HepG2 (cell line): Measurements from ENCODE around the gene KIF1C. TPM values are rescaled to one million over a fixed set of nuclear protein-coding genes. Genes with fewer than 3 reads are reported as not detected.

ENCODE experiments used
- ATAD3A ChIP-seq: sonication (generic); formaldehyde crosslinking; IDR thresholded peaks from 2 replicates; pipeline ENCODE4 v1.4.0; 2020; ENCODE audit warnings: missing genetic modification reagents
- BCL6 ChIP-seq: IDR thresholded peaks from 2 replicates; pipeline ENCODE4 v1.6.1; 2016; ENCODE audit warnings: missing genetic modification reagents, missing compliant biosample characterization
- BCLAF1 ChIP-seq: fragments of 450-650 bp; IDR thresholded peaks from 2 replicates; pipeline ENCODE4 v1.6.1; 2017; ENCODE audit warnings: mild to moderate bottlenecking
- BRD4 ChIP-seq: sonication (generic); formaldehyde crosslinking; IDR thresholded peaks from 2 replicates; pipeline ENCODE4 v1.4.0; 2020; ENCODE audit warnings: missing genetic modification reagents
- CREBL2 ChIP-seq: sonication (generic); formaldehyde crosslinking; IDR thresholded peaks from 2 replicates; pipeline ENCODE4 v1.8.1; 2023; ENCODE audit warnings: missing genetic modification reagents, mild to moderate bottlenecking, borderline replicate concordance
- CREM ChIP-seq, 2 experiments: sonication (generic) in 1 of 2; formaldehyde crosslinking in 1 of 2; IDR thresholded peaks; 2 replicates each; pipeline versions ENCODE4 v1.4.0 to v1.6.1; 2016 to 2020; ENCODE audit warnings: antibody characterized with exemption in 1 of 2, mild to moderate bottlenecking in 1 of 2, missing genetic modification reagents in 1 of 2
- HHEX ChIP-seq: IDR thresholded peaks from 2 replicates; pipeline ENCODE4 v1.6.1; 2016; ENCODE audit warnings: control low read depth
- HOXA9 ChIP-seq: sonication (generic); formaldehyde crosslinking; IDR thresholded peaks from 2 replicates; pipeline ENCODE4 v1.8.1; 2022; ENCODE audit warnings: missing genetic modification reagents, mild to moderate bottlenecking, moderate library complexity, borderline replicate concordance
- MTA3 ChIP-seq: sonication (generic); formaldehyde crosslinking; IDR thresholded peaks from 2 replicates; pipeline ENCODE4 v1.4.0; 2020; ENCODE audit warnings: missing genetic modification reagents
- MXD4 ChIP-seq: IDR thresholded peaks from 2 replicates; pipeline ENCODE4 v1.6.1; 2016; ENCODE audit warnings: mild to moderate bottlenecking, missing biosample characterization, missing genetic modification reagents
- NFKBIZ ChIP-seq: IDR thresholded peaks from 2 replicates; pipeline ENCODE4 v1.6.1; 2018; ENCODE audit warnings: missing genetic modification reagents, missing compliant biosample characterization
- NR0B2 ChIP-seq: sonication (generic); formaldehyde crosslinking; IDR thresholded peaks from 2 replicates; pipeline ENCODE4 v1.4.0; 2020; ENCODE audit warnings: mild to moderate bottlenecking, missing genetic modification reagents
- NR2F1 ChIP-seq, 2 experiments: fragments of 450-650 bp in 1 of 2; formaldehyde crosslinking in 1 of 2; IDR thresholded peaks; 2 replicates each; pipeline versions ENCODE4 v1.5.0 to v1.6.1; 2016 to 2020; ENCODE audit warnings: mild to moderate bottlenecking in 1 of 2, missing compliant biosample characterization in 1 of 2, missing genetic modification reagents in 1 of 2, moderate library complexity in 1 of 2
- NRL ChIP-seq: sonication (generic); formaldehyde crosslinking; IDR thresholded peaks from 2 replicates; pipeline ENCODE4 v1.5.0; 2020; ENCODE audit warnings: missing genetic modification reagents, mild to moderate bottlenecking, moderate library complexity, borderline replicate concordance
- PLRG1 ChIP-seq: fragments of 450-650 bp; conservative IDR thresholded peaks from 2 replicates; pipeline ENCODE4 v1.6.1; 2016
- SIX1 ChIP-seq: sonication (generic); formaldehyde crosslinking; IDR thresholded peaks from 2 replicates; pipeline ENCODE4 v1.4.0; 2020; ENCODE audit warnings: missing genetic modification reagents, borderline replicate concordance
- SYNCRIP ChIP-seq: fragments of 200-400 bp; formaldehyde crosslinking; IDR thresholded peaks from 2 replicates; pipeline ENCODE4 v1.6.1; 2018; ENCODE audit warnings: mild to moderate bottlenecking, low read depth, low read length; ENCODE audit not compliant: insufficient read depth
- THYN1 ChIP-seq: sonication (generic); formaldehyde crosslinking; IDR thresholded peaks from 2 replicates; pipeline ENCODE4 v1.8.1; 2023; ENCODE audit warnings: low read depth, mild to moderate bottlenecking, moderate library complexity, missing genetic modification reagents, borderline replicate concordance
- ZBTB37 ChIP-seq: sonication (generic); formaldehyde crosslinking; IDR thresholded peaks from 2 replicates; pipeline ENCODE4 v1.4.0; 2020; ENCODE audit warnings: mild to moderate bottlenecking, missing genetic modification reagents
- ZFP37 ChIP-seq: sonication (generic); formaldehyde crosslinking; IDR thresholded peaks from 2 replicates; pipeline ENCODE4 v1.4.0; 2020; ENCODE audit warnings: missing genetic modification reagents, borderline replicate concordance
- ZNF224 ChIP-seq: sonication (generic); formaldehyde crosslinking; IDR thresholded peaks from 2 replicates; pipeline ENCODE4 v1.5.0; 2020; ENCODE audit warnings: mild to moderate bottlenecking, missing genetic modification reagents
- ZNF253 ChIP-seq: sonication (generic); formaldehyde crosslinking; IDR thresholded peaks from 2 replicates; pipeline ENCODE4 v1.8.0; 2022; ENCODE audit warnings: mild to moderate bottlenecking, missing genetic modification reagents, borderline replicate concordance
- ZNF331 ChIP-seq: sonication (generic); formaldehyde crosslinking; IDR thresholded peaks from 2 replicates; pipeline ENCODE4 v1.4.0; 2020; ENCODE audit warnings: missing genetic modification reagents
- ZNF709 ChIP-seq: sonication (generic); formaldehyde crosslinking; IDR thresholded peaks from 2 replicates; pipeline ENCODE4 v1.5.0; 2020; ENCODE audit warnings: mild to moderate bottlenecking, missing genetic modification reagents
- ZNF713 ChIP-seq: sonication (generic); formaldehyde crosslinking; IDR thresholded peaks from 2 replicates; pipeline ENCODE4 v1.4.0; 2020; ENCODE audit warnings: mild to moderate bottlenecking, missing genetic modification reagents
- ZSCAN21 ChIP-seq: sonication (generic); formaldehyde crosslinking; IDR thresholded peaks from 2 replicates; pipeline ENCODE4 v1.8.0; 2022; ENCODE audit warnings: mild to moderate bottlenecking, missing genetic modification reagents, moderate library complexity, borderline replicate concordance
- polyA plus RNA-seq, 8 experiments: library from polyadenylated mRNA; depleted of rRNA in 3 of 8; stranded (reverse) in 7 of 8; unstranded in 1 of 8; fragments of >200 nt; fragmentation: Illumina TruSeq in 4 of 8; extraction: Trizol in 4 of 8; gene quantifications; 2 replicates each; pipeline versions ENCODE4 v1.2.1 to v1.2.3, GENCODE V29; 2011 to 2016; ENCODE audit warnings: low read depth in 4 of 8, missing spikeins in 1 of 8, mixed read lengths in 1 of 8; ENCODE audit not compliant: insufficient read depth in 1 of 8
- total RNA-seq, 5 experiments: library from RNA; depleted of rRNA; stranded (reverse); fragments of >200 nt; fragmentation: Illumina TruSeq; extraction: Trizol; gene quantifications; 2 replicates each; pipeline ENCODE4 v1.2.3, GENCODE V29; 2016; ENCODE audit warnings: low read depth in 1 of 5

Gene KIF1C
- total and polyA plus RNA-seq, 2 of the 13 experiments (the other 11 are each of a cell fraction or from before 2014, with no cell fraction given) = 70.0 to 104 TPM

- TF ChIP-seq BCLAF1 (no peak), ZNF713 (CRISPR knock-in tag) (no peak), THYN1 (CRISPR knock-in tag) (no peak), NR2F1 (CRISPR knock-in tag; IDR thresholded peaks at IDR 0.05) (0 out of 4 replicates have a peak, but pooled peaks of 1 of the 2 experiments have one; percentile 6), MXD4 (CRISPR knock-in tag) (no peak), HHEX (CRISPR knock-in tag) (no peak), BRD4 (CRISPR knock-in tag) (peak; percentile 43; the same call in 1 of the 2 replicates), ZNF331 (no peak), ZFP37 (CRISPR knock-in tag) (no peak), SIX1 (CRISPR knock-in tag) (no peak), MTA3 (no peak), HOXA9 (CRISPR knock-in tag) (no peak), PLRG1 (no peak), NR0B2 (CRISPR knock-in tag) (no peak), NRL (CRISPR knock-in tag) (no peak), ZSCAN21 (CRISPR knock-in tag) (peak; percentile 37; the same call in 1 of the 2 replicates), ZBTB37 (CRISPR knock-in tag) (no peak), CREBL2 (CRISPR knock-in tag) (no peak), CREM (IDR thresholded peaks at IDR 0.05) (no peak), CREM (CRISPR knock-in tag; IDR thresholded peaks at IDR 0.05) (no peak), SYNCRIP (no peak), ATAD3A (no peak), ZNF253 (CRISPR knock-in tag) (0 out of 2 replicates have a peak, but pooled peaks have one; percentile 39), BCL6 (no peak), ZNF709 (CRISPR knock-in tag) (no peak), NFKBIZ (CRISPR knock-in tag) (no peak), ZNF224 (CRISPR knock-in tag) (no peak)
These were observed 28.1 kb upstream of the KIF1C start (continued) for GRCh38 chr17:4969551-4970173.
